PFSK-1 (cell line): ENCODE results near the gene DNAH2.

Experiments used
- POLR2AphosphoS5 ChIP-seq: IDR thresholded peaks from 2 replicates; pipeline ENCODE4 v1.6.1; 2012; ENCODE audit warnings: low read depth, mild to moderate bottlenecking, control low read depth, low read length, moderate library complexity
- SIN3A ChIP-seq: IDR thresholded peaks from 2 replicates; pipeline ENCODE4 v1.6.1; 2012; ENCODE audit warnings: mild to moderate bottlenecking, low read length, moderate library complexity, borderline replicate concordance; ENCODE audit not compliant: insufficient read depth
- TAF1 ChIP-seq: IDR thresholded peaks from 2 replicates; pipeline ENCODE4 v1.6.1; 2012; ENCODE audit warnings: low read length, control low read depth, borderline replicate concordance; ENCODE audit not compliant: insufficient read depth
- TF ChIP-seq, protein P1 (sequence below), 2 experiments: IDR thresholded peaks; 2 replicates each; pipeline versions ENCODE4 v1.6.1 to v1.8.0; 2011 to 2012; ENCODE audit warnings: low read depth in 2 of 2, low read length in 2 of 2, control low read depth in 1 of 2, inconsistent platforms in 1 of 2, mild to moderate bottlenecking in 1 of 2, moderate library complexity in 1 of 2; ENCODE audit not compliant: insufficient read depth in 1 of 2

DNA sequence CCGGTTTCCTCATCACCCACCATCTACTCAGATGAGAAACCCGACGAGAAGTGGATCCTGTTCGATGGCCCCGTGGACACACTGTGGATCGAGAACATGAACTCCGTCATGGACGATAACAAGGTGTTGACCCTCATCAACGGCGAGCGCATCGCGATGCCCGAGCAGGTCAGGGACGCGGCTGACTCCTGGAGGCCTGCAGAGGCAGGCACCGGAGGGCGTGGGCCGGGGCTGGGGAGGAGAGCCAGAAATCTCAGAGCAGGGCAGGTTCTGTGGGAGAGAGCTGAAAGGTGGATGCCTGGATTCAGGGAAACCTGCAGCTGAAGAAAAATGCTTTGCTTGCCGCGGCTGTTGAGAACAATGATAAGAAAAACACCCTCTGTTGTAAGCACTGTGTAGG is 69.3 kb downstream of the DNAH2 start:
- TF ChIP-seq TAF1: no peak
- TF ChIP-seq POLR2AphosphoS5: no peak
- TF ChIP-seq, protein P1, sequence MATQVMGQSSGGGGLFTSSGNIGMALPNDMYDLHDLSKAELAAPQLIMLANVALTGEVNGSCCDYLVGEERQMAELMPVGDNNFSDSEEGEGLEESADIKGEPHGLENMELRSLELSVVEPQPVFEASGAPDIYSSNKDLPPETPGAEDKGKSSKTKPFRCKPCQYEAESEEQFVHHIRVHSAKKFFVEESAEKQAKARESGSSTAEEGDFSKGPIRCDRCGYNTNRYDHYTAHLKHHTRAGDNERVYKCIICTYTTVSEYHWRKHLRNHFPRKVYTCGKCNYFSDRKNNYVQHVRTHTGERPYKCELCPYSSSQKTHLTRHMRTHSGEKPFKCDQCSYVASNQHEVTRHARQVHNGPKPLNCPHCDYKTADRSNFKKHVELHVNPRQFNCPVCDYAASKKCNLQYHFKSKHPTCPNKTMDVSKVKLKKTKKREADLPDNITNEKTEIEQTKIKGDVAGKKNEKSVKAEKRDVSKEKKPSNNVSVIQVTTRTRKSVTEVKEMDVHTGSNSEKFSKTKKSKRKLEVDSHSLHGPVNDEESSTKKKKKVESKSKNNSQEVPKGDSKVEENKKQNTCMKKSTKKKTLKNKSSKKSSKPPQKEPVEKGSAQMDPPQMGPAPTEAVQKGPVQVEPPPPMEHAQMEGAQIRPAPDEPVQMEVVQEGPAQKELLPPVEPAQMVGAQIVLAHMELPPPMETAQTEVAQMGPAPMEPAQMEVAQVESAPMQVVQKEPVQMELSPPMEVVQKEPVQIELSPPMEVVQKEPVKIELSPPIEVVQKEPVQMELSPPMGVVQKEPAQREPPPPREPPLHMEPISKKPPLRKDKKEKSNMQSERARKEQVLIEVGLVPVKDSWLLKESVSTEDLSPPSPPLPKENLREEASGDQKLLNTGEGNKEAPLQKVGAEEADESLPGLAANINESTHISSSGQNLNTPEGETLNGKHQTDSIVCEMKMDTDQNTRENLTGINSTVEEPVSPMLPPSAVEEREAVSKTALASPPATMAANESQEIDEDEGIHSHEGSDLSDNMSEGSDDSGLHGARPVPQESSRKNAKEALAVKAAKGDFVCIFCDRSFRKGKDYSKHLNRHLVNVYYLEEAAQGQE (IDR thresholded peaks at IDR 0.05; ENCODE audit: insufficient read depth in 1 of 2, low read depth in 2 of 2, low read length in 2 of 2): no peak
- no peak for TF ChIP-seq SIN3A
